DOHH2 (cell line): ENCODE results near the gene WARS2.

ENCODE experiments used
- CTCF ChIP-seq: fragments of 200-600 bp; sonication (generic); IDR thresholded peaks from one replicate; pipeline ENCODE4 v1.5.1; 2014; ENCODE audit warnings: antibody characterized with exemption, mild to moderate bottlenecking, low read depth, low read length; ENCODE audit not compliant: poor library complexity, severe bottlenecking
- EZH2phosphoT487 ChIP-seq: fragments of 200-600 bp; sonication (generic); IDR thresholded peaks from 2 replicates; pipeline ENCODE4 v1.6.1; 2017; ENCODE audit warnings: borderline replicate concordance, mild to moderate bottlenecking, antibody characterized with exemption, low read length, moderate library complexity, mixed read lengths

DNA sequence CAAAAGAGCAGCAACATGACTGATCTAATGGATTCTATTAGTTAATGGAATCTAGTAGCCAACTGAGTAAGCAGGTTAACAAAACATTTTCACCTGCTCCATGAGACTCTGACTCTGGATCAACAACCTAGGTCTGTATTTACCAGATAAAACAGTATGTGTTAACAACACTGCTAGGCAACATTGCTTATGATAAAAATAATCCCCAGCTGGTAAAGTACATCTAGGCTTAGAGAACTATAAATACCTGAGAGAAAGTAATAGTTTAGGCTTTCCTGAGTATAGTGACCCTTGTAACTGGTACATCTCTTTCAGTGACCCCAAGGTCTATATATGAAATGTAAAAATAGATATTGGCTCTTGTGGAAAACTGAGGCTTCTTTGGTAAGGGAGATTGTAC, 78.8 kb downstream of the WARS2 start:
- TF ChIP-seq CTCF (no peak), EZH2phosphoT487 (no peak)
